22Rv1 (cell line): ENCODE results near the gene ALPG.

Experiments
- CTCF ChIP-seq: fragments of 450-650 bp; IDR thresholded peaks from 2 replicates; pipeline ENCODE4 v1.5.1; 2017; ENCODE audit warnings: mild to moderate bottlenecking
- ZFX ChIP-seq: fragments of 450-650 bp; IDR thresholded peaks from 2 replicates; pipeline ENCODE4 v1.6.1; 2017; ENCODE audit warnings: antibody characterized with exemption, borderline replicate concordance

- TF ChIP-seq CTCF (no peak), ZFX (no peak)
Observed at GRCh38 chr2:232385660-232386489, 20.8 kb upstream of the ALPG start.
